Stimulated activated CD4-positive, alpha-beta T cell treated with anti-CD3 and anti-CD28 coated beads, Interleukin-1b, Interleukin-23, amount 100 ng/mL, for 24 hours (primary cell): Measurements from ENCODE around the gene MAP2K5.

ENCODE experiments used
- DNase-seq, 4 experiments: peaks; one replicate each; pipeline ENCODE4 v3.0.0-alpha.2; 2020; ENCODE audit warnings: low read depth in 4 of 4, low spot score in 1 of 4

MAP2K5 gene

DNA sequence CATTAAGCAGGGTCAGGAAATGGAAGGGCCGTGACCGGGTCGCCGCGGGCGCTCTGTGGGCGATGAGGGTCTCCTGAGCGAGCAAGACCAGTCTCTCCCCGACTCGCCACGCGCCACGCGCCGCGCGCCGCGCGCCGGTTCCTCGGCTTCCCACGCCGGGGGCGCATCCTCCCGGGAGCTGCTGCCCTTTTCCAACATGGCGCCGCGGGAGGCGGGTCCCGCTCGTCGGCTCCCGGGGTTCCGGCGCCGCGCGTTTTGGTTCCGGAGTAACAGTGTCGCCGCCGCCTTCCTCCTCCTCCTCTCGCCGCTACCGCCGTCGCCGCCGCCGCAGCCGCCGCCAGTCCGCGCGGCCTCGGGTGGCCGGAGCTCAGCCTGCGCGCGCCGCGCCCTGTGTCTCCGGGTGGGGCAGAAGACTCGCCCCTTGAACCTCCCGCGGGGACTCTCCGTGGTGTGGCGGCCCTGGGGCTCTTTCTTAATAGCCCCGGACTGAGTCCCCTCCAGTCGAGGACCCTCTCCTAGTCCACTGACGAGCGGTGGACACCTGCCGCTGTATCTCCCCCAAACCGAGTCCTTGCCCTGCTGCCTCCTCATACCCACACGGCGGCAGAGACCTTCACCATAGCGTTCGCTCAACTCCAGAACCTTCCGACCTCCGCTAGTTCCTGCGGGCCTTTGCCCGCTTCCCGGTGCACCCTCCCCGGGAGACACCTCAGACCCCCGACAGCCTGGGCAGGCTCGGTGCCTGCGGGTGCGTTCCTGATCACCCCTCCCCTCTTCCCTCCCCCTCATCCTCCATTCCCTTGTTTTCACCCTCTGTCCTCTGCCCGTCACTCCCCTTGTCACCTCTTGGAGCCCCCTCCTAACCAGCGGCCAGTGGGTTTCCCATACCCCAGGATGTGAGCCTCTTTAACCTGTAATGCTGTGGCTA, at the start of gene MAP2K5:
TSS of gene MAP2K5 (plus strand) at position 284 of the 928 bp plus-strand sequence. CDS start at position 917, 633 bp downstream.
- DNase-seq: peak; percentile 67 to 82 (median 76)

DNA sequence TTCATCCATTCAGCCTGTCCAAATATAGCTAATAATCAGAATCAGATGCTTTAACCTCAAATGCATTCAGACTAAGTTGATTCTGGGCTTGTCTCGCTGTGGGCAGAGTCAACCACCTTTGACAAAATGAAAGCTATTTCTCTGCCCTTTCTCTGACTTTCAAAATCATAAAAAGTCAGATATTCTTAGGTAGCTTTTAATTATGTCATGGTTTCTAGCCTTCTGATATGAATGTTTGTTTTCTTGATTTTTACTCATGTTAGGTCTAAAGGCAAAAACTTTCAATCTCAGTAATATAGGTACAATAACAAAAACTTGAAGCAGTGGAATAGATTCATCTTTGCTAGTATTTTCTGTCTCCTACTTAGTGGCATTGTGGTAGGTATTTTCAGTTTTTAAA, 46.9 kb upstream of the MAP2K5 start:
- DNase-seq: no peak

DNA sequence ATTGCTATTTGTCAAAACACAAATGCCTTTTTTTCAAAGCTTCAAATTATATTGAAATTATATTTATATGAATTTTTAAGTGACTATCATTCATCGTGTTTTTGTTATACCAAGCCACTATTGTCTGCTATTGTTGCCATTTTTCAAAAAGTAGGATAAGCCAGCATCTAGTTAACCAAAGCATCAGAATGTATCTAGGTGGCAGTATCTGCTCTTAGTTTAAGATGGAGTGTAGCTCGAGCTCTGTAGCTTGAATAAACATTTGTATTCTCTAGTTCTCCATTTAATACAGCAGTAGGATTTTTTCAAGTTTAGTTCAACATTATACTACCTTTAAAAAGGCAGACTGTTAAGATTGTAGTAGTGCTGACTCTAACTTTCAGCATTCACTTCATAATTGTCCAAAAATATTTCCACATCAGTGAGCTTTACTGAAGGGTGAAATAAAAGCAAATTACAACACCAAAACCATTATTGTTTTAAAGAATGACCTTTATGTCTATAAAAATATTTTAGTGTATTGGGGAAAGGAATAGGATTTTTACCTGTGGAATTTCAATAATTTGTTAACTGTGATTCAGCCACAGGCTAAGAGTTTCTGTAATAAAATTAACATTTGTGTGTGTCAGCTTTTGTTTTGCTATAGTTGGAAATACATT, 41.2 kb upstream of the MAP2K5 start:
- DNase-seq: no peak

DNA sequence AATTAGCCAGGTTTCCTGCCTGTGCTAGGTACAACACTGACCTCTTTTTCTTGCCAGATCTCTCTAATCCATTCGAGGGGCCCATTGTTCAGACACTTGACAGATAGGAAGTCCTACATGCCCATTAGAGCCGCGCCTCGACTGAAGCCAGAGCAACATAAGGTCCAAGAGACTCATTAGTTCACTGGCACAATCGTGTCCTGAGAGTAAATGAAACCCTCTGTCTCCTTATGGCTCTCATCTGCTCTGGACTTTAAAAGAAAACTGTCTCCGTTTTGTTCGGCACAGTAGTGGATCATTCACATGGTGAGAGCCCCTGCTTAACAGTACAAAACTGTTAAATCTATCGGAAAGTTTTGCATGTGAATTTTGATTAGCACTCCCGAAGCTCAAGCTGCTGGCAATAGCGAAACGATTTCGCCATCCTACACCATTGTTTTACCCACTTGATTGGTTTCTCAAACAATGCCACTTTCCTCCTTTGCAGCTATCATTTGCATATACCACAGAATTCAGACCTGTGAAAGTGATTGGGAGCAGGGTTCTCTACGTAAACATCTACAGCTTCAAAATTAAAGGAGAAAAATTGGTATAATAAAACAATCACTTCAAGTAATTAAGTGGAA, 40.6 kb upstream of the MAP2K5 start:
- DNase-seq: no peak

DNA sequence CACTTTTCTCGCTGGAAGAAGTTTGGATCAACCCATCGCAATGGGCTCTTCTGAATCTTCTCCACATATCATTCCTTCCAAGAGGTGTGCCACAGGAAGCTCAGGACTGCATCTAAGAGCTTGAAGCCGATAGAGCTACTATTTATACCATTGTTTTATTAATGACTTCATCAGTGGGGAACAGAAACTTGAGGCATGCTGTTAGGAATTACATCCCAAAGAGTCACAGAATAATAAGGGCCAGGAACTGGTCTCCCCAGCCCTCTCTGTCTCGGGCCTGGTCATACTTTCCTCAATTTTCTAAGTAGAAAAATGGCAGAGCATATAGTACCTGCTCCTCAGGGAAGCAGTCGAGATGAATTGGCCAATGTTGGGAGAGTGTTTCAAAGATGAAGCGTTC, 38.4 kb upstream of the MAP2K5 start:
- no peak for DNase-seq

DNA sequence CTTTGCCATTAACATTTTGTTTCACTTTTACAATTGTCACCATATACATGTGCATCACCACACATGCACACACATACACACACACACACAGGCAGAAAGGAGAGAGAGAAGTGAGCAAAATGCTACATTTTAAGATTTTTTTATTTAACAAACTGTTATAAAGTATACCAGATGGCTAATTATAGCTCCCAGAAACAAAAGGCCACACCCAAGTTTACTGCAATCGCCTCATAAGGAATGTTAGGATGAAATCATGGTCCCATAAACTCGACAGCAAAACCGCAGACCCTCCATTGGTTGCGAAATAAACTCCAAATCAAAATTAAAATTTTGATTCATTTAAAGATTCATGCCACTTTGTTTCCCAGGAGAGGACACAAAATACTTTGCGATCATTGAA, 37.7 kb upstream of the MAP2K5 start:
- DNase-seq: no peak

DNA sequence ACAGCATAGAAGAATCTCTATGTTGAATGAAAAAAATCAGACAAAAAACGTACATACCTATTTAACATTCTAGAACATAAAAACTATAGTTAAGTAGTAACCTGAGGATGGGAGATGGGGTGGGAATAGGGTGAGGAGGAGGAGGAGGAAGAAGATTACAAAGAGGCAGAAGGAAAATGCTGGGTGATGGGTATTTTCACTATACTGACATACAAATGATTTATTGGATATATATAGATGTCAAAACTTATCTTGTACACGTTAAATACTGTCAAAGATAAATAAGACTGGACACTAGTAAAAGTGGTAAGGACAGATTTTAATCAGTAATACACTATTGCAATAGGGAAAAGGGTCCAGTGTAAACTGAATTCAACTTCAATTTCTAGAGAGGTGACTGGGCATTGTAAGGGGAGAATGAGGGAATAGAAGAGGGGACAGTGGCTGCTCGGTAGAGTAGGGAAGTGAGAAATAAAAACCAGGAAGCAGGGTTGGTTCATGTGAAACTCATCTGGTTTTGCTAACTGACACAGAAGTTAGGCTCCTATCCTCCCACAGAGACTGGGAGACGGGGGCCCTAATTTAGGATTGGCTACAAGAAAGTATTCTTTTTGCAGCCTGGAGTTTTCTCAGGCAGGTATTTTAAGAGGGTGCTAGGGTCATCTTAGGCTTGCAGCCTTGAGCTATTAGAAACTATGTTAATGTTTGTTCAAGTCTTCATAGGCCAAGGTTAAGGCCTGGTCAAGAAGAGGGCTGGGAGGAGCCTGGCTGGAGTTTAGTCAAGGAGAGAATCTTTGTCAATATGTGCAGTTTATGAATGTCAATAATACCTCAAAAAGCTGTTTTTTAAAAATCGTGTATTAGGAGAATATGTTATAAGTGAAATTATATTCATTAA, 36.6 kb upstream of the MAP2K5 start:
- DNase-seq: no peak

DNA sequence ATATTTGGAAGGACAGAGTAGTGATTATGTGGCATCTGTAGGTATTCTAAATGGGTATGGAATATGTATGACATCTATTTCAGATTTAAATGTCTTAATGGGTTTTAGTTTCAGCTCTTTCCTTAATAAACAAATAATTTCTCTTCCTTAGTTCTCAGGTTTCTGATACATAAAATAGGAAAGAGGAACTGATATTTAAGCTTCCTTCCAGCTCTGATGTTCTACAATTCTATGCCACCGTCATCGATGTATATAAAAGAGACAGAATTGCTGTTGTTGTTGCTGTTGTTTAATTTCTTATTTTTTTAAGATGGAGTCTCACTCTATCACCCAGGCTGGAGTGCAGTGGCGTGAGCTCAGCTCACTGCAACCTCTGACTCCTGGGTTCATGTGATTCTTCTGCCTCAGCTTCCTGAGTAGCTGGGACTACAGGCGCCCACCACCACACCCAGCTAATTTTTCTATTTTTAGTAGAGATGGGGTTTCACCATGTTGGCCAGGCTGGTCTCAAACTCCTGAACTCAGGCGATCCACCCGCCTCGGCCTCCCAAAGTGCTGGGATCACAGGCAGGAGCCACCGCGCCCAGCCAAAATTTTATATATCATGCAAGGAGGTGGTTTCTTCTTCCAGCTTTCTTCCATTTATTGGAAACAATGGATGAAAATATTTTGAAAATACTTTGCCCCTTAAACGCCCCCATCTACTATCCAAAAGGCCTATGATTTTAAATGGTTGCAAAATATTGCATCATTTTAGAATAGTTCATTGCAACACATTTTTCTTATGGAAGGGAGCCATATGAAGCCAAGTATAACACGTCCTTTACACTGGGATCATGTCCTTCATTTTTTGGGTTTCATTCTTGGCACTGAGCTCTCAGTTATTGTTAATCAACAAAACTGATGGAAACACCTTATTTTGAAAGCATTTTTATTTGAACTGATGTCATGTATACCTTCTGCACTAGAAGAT, 35.4 kb upstream of the MAP2K5 start:
- no peak for DNase-seq

DNA sequence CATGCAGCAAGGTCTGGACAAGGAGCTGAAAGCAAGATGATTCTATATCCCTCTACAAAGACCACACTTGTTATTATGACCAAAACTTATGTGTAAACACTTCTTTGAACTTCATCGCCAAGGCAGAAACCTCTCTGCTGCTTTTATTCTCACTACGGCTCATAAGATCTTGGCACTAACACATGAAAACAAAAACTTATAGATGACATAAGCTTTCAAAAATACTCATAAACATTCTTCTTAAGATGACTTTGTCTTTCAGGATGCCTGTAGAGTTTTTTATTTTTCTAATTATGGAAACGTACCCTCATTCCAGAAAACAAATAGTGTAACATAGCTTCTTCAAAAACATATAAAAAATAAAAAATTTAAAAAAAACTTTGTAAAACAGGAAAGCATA, 34.1 kb upstream of the MAP2K5 start:
- no peak for DNase-seq

DNA sequence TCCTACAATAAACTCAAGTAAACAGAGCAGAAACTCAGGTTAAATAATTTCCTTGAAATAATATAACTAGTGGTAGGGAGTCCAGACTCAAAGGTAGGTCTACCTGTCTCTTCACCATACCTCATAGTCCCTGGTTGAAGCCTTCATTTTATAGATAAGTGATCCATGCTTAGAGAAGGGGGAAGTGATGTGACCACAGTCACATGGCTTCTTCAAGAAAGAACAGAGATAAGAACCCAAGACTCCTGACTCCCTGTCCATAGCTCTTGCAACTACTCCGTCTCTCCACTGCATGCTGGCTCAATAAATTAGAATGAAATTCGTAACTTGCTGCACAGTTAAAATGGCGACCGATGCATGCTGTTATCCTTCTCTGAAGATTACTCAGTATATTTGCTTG, 32.6 kb upstream of the MAP2K5 start:
- DNase-seq: no peak

DNA sequence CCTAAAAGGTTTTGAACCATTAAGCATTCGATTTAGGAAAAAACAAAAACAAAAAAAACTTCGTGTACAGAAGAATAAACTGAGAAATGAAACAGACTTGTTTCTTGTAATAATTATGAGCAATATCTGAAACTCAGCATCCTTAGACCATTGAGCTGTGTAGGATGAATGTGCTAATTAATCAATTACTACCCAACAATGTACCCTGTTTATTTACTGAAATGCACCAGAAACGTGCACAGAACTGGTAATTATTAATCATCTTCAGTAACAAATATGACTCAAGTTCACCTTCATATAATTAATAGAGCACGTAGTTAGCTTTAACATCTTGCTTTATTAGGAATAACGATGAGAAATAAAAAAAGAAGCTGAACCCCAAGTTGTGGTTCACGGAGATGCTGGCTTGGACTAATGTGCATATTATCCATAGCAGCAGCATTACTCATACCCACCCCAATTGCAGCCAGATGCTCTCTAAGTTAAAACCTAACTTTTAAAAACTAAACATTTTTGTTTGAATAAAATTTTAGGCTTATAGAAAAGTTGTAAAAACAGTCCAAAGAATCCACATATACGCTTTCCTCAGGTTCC, 31.8 kb upstream of the MAP2K5 start:
- no peak for DNase-seq

DNA sequence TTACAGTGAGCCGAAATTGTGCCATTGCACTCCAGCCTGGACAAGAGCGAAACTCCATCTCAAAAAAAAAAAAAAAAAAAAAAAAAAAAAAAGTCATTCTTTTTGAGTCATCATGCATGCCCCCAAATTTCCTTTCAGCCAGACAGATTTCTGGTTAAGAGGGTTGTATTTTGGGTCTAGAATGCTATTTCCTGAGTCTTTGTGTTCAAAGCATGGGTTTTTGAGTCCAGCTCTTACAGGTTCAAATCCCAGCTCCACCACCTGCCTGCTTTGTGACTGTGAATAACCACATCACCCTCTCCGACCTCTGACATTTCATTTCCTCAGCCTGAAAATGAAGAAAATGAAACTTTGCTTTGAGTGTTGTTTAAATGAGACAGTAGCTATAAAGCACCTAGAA, 30.9 kb upstream of the MAP2K5 start:
- DNase-seq: no peak

DNA sequence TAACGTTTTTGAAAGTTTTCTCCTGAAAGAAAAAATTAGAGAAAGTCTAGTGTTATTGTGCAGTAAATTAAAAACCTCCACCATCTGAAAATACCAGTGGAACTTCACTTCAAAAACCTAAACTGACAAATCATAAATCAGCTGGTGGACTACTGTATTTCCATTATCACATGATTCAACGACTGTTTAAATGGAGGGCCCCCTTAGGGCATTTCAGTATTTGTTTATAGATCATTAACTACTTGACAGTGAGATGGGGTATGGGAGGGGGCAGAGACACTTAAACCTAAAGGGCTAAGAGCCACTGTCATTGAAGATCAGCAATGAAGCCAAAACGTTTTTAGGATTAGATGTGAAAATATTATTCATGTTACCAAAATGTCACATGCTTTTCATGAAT, 30.4 kb upstream of the MAP2K5 start:
- DNase-seq: no peak

DNA sequence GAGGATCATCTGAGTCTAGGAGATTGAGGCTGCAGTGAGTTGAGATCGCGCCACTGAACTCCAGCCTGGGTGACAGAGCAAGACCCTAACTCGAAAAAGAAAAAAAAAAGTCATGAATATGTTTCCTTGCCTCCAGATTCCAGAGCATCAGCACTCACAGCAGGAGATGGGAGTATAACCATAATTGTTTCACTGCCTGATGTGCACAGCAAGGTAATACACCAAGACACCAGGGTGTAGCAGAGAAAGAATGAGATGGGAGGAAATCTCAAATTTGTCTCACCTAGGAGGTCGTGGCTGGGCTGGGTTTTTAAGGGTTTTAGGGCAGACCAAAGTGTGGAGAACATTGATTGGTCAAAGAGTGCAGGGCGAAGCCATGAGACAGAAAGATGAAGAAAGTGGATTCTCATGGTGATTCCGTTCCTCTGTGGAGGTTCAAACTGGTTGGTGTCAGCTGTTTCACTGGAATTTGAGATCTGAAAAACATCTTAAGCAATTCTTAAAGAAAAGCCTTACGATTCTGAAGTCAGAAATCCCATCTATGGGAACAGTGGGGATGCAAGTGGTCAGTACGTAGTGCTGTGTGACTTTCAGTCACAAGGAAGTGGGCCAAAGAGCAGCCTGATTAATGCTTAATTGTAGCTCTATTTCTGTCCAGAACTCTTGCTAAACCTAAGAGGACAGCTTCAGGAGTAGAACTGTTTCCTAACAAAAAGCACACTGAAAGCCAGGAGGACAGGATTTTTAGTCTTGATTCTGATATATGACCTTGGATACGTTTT, 29.4 kb upstream of the MAP2K5 start:
- DNase-seq: no peak

DNA sequence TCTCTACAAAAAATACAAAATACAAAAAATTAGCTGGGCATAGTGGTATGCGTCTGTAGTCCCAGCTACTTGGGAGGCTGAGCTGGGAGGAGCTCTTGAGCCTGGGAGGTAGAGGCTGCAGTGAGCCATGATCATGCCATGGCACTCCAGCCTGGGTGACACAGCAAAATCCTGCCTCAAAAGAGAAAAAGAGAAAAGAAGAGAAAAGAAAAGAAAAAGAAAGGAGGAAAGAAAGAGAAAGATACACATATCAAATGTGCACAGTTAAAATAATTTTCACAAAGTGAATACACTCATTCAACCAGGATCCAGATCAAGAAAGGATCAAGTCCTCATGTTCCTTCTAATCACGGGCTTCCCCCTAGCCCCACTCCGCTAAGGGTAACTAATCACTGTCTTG, 27.4 kb upstream of the MAP2K5 start:
- DNase-seq: no peak

DNA sequence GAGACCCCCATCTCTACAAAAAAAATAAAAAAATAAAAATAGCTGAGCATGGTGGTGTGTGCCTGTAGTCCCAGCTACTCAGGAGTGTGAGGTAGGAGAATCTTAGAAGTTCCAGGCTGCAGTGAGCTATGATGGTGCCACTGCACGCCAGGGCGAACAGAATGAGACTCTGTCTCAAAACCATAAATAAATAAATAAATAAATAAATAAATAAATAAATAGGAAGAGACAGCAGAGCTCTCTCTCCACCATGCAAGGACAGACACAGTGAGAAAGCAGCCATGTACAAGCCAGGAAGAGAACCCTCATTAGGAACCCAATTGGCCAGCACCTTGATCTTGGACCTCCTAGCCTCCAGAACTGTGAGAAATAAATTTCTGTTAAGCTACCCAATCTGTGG, 26.9 kb upstream of the MAP2K5 start:
- no peak for DNase-seq

DNA sequence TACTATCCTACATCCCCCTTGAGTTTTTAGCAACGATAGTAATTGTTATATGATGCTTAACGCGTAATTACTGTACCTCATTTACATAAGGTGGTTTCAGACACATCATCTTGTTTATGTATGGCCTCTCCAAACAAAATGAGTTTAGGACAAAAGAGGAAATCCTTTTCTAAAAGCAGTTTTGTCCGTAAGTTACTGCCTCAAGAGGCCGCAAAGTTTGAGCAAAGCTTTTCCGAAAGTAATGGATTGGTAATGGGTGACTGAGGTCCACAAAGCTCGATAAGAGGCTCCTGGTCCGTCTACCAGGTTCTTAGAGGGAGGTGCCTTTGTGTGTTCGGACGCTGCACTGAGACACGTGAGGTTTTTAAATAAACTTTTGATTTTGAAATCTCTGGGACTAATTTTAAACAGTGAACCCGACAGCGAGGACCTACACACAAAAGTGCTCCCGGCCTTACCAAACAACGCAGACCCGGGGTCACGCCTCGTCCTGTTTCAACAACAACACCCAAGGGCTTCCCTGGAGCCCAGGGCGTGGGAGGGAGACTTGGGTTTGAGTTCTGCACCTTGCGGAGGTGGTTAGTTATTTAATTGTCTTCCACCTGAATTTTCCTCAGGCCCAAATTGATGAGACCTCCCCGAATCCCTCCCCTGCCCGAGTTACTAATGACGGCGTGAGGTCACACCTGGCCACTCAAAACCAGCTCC, 22.0 kb upstream of the MAP2K5 start:
- no peak for DNase-seq
